GM19467 (cell line): ENCODE measurements around the gene ETS1.

Source experiments
- ATAC-seq: cut with Tn5 transposase; IDR thresholded peaks from one replicate; pipeline ENCODE4 v1.9.1; 2021; ENCODE audit warnings: mild to moderate bottlenecking, moderate library complexity; ENCODE audit not compliant: unreplicated experiment

Gene ETS1, protein sequence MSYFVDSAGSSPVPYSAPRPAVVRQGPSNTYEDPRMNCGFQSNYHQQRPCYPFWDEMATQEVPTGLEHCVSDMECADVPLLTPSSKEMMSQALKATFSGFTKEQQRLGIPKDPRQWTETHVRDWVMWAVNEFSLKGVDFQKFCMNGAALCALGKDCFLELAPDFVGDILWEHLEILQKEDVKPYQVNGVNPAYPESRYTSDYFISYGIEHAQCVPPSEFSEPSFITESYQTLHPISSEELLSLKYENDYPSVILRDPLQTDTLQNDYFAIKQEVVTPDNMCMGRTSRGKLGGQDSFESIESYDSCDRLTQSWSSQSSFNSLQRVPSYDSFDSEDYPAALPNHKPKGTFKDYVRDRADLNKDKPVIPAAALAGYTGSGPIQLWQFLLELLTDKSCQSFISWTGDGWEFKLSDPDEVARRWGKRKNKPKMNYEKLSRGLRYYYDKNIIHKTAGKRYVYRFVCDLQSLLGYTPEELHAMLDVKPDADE

GRCh38 chr11:128587415-128587814, at the start of gene ETS1:
Gene ETS1, minus strand, starts transcription at chr11:128587558. Its CDS starts 14,428 bp downstream, at chr11:128573130.
- no peak for ATAC-seq

DNA sequence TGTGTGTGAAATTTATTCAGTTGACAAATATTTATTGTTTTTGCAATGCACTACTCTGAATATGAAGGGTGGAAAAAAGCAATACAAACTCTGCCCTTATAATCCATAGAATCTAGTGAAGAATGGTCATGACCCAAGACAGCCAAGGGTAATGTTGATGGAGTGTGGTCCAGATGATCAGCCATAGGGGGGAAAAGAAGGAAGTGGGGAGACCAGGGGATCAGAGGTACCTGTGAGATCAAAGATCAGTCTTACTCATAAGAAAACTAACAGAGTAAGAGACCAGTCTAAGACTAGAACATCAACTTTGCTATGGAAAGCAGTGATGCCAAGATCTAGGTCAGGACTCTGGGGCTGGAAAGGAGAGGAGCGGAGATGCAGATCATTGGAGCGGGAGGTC, 47.0 kb upstream of the ETS1 start:
- no peak for ATAC-seq

DNA sequence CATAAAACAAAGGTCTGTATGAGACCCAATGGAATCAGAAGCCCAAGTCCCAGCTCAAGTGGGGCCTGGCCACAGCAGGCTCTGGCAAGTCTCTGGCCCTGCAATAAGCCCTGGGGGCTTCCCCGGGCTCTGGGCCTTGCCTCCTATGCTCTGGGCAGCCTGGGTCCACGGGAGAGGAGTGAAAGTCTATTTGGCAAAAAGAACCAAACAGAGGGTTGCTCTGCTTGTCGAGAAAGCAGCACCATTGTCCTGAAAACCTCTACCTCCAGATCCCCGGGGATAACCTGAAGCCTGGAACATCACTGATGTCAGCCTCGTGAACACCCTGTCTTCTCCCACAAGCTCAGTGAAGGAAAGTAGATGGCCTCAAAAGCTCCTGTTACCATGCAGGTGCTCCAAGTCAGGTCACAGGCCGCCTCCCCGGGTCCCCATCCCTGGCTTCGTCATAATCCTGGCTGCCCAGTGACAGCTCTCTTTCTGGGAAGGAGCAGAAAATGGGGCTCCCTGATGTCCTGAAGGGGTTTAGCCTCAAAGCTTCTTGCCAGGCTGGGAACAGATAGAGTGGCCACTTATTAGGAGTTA, 46.1 kb upstream of the ETS1 start:
- ATAC-seq = no peak

DNA sequence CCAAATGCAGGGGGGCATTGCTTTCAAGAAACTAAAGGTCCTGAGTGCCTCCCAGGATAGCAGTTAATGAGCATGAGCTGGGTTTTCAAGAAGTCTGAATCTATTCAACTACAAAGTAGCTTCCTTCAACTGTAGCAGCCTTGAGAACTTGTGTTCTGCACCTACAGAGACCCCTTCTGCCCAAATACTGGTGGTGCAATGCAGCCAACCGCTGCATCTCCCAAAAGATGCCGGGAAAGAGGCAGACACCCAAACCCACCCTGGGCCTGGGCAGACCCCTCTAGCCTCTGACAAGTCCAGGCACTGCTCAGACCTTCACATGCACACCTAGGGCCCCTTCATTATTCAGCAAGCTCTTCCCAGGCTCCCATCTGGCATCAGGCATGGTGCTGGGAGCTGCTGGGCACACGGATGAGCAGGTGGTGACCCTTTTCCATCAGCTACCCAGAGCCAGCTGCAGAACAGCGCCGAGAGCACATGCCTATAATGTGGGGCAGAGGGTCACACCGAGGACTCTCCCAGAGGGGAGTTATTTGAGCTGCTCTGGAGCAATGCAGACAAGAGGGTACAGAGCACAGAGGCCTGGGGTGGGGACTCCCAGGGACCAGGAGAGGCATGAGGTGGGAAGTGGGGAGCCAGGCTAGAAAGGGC, 44.9 kb upstream of the ETS1 start:
- no peak for ATAC-seq

DNA sequence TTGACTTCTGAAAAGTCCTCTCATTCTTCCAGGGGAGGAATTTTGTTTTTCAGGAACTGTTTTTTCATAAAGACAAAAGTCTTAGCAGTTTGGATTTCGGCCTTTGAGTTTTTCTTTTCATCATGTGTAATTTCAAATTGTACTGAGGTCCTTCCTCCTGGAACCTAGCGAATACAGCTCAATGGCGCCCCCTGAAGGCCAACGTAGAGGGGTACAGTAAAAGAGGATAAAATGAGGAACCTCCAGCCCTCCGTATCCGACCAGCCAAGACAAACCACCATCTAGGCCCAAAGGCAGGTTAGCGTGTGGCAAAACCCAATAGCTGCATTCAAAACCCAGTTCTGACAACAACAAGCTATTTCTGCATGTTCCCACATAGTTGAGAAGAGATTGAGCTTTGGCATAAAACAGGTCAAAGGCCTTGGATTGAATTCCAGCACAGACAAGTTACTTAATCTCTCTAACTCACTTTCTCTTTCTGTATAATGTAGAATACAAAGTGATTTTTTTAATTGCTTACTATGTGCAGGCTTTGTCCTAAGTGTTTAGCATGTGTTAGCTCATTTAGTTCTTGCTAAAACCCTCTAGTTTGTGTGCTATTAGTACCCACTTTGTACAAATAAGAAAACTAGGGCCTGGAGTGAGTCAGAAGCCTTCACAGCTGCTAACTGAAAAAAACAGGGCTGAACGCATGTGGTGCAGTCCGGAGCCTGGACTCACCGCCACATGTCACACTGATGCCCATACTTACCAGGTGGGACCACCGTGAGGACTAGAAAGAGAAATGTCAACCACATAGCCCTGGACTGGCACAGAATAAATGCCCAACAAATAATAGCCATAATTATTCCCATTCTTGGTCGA, 43.2 kb upstream of the ETS1 start:
- ATAC-seq = peak; percentile 40

GRCh38 chr11:128629516-128630106, 42.3 kb upstream of the ETS1 start:
- no peak for ATAC-seq

DNA sequence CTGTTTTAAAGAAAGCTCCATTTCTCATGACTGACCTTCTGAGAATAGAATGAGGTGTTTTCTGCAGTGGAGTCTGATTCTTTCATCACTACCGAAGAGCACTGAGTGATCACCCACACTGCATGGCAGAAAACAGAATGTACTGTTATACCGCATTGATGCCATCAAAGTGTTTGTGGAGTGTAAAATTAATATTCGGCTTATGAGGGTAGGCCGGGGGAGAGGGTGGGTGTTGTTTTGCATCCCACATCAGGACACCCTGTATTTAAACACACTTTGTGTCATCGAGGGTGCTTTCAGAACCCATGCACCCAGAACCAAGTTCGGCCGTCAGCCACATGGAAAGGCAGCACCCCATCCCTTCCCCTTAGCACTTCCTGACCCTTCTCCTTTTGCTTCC, 41.3 kb upstream of the ETS1 start:
- ATAC-seq = peak; percentile 31

DNA sequence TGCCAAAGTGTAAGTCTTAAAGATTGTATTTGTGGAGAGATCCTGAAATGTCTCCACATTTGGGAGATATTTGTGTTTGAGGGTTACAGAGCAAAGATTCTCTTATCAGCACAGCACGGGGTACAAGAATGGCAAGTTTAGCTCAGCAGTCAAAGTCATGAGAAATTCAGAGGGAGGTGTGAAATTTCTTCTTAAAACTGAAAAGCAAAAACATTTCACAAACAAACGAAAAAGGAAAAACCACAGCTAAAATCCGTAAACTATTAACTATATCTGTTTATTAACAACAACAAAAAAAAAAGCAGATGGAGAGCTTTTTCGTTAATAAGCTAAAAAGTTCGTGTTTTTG, 40.9 kb upstream of the ETS1 start:
- ATAC-seq = peak; percentile 24

GRCh38 chr11:128627666-128628324, 40.4 kb upstream of the ETS1 start:
- ATAC-seq = peak; percentile 45

- no peak for ATAC-seq
Observed at GRCh38 chr11:128626913-128627665, 39.7 kb upstream of the ETS1 start.

DNA sequence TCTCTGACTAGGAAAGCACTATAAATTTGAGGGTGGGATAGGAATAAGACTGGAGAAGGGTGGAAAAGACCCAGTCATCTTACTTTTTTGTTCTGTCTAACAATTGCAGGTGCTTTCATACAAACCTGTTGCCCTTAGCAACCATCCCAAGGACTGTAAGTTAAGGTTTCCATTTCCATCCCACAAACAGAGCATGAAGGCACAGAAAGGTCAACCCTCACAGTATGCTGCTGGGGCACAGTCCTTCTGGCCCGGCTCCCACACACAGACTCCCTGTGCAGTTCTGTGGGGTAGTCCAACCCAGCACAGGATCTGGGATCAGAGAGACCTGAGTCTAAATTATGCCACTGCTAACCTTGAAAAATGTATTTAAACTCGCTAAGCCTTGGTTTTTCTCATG, 38.4 kb upstream of the ETS1 start:
- no peak for ATAC-seq

DNA sequence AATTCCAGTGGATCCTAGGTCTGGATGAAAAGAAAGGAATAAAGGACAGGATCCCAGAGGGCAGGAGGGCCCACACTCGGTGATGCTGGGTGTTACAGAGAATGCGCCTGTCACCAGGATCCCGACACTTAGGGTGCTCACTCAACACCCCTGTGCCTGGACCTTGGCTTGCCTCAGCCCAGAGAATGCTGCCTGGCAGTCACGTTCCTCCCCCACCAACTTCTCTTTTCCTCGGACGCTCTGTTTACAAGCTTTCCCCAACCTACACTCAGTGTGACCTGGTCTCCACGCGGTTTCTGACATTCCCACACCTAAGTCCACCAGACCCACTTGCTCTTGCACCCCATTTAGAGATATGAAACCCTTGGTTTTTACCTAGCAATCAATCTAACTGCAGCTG, 38.0 kb upstream of the ETS1 start:
- ATAC-seq = no peak

- peak; percentile 41 for ATAC-seq
Observed at GRCh38 chr11:128624269-128625175, 37.2 kb upstream of the ETS1 start.

DNA sequence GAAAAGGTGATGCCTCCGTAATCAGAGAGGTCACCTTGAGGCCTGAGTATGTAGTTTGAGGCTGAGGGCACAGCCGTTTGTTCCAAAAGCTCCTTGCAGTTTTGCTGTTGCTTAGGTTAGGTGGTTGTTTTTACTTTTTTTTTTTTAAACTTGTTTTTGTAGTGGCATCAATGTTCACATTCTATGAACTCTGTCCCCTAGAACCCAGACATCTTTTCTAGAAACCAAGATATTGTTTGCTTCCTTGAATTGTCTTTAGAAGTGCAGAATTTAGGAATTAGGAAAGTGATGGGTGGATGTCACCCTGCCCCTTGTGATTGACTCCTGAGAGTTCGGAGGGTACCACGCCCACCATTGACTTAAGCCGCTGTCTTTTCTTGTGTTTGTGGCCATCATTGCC, 35.7 kb upstream of the ETS1 start:
- no peak for ATAC-seq

DNA sequence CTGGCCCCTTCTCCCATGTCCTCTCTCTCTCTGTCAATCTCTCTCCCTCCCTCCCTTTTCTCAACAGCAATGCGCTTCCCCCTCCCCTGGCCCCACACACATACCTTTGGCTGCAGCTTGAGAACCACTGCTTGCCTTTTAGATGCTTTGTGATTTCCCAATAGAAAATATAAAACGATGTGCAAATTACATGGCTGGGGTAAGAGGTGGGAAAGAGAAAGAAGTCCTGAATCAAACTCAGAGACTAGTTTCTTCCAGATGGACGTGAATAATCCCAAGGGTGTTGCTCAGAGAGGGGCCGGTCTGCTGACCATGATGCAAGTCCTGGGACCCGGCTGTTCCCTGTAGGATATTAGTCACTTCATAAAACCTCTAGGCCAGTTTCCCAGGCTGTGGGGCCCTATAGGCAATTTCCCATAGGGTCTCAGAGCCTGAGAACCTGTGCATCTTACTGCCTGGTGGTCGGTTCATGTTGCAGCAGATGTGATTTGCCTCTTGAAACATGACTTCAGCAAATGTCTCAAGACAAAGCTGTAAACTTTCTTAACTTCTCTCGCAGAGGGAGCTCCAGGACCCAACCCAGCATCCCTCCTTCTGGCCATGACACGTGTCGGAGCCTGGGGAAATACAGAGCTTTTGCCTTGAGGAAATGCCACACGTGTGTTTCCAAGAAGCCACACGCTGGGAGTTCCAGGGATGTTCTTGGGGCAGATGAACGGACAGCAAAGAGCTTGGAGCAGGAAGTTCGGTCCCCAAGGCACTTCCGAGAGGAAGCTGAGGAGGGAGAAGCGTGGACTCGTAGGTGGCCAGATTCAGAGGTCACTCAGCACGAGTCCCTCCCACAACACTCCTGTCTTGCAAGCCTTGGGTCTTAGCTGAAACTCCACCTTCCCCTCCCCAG, 34.5 kb upstream of the ETS1 start:
- no peak for ATAC-seq

- no peak for ATAC-seq
Observed at GRCh38 chr11:128620309-128621100, 33.1 kb upstream of the ETS1 start.
